T47D (cell line): ENCODE results near the gene ABCA5.

ENCODE experiments used
- DNase-seq, 2 experiments: peaks; one replicate each; pipeline versions ENCODE4 v3.0.0 to v3.0.0-alpha.2; 2011 to 2012; ENCODE audit warnings: low read depth in 1 of 2, low spot score in 1 of 2
- JUND ChIP-seq: IDR thresholded peaks from 2 replicates; pipeline ENCODE4 v1.6.1; 2012; ENCODE audit warnings: low read depth
- in situ Hi-C: cut with HindIII; loops from 2 replicates; pipeline ENCODE4 v1.10.0; 2016; ENCODE audit warnings: low sequenced_read_pairs, low pct_unique_long_range_greater_than_20kb

Gene ABCA5

DNA sequence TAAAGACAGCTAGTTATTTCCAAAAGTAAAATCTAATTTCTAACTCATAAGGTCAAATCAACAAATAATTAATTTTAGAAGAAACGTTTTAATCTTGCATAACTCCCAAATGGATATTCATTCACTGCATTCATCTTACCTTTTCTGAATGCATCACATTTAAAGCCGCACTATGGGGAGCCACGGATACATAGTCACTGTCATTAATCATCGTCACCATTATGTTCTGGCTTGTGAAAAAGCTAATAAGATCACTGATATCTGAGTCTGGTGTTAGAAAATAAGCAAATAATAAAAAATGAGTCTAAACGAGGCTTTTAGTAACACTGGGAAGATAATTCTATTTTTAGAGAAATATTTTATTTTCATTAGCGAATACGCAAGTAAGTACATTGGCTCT, 55.9 kb downstream of the ABCA5 start:
- no peak for DNase-seq
- no peak for TF ChIP-seq JUND
- in situ Hi-C loops, result no loop called here

DNA sequence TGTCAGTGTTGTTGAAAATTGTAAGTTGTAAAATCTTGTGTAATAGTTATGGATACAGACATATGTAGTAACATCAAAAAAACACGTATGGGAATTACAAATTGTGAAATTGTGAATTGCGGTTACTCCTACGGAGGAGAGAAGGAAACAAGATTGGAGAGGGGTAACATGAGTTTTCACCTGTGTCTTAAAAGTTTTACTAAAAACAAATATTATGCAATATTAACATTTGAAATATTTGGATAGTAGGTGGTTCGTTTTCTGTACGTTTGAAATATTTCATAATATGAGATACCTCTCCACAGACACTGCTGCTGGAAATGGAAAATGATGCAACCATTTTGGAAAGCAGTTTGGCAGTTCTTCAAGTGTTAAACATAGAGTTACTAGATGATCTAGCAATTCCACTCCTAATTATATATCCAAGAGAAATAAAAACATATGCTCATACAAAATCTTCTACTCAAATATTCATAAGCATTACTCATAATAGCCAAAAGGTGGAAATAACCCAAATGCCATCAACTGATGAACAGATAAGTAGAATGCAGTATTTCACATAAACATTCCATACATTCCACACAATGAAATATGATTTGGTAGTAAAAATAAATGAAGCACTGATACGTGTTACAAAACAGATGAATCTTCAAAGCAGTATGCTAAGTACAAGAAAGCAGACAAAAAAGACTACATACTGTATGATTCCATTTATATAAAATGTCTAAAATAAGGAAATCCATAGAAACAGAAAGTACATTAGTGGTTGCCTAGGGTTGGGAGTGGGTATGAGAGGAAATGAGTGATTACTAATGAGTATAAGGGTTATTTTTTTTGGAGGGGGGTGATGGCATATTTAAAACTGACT, 57.6 kb downstream of the ABCA5 start:
- no peak for DNase-seq
- TF ChIP-seq JUND, result no peak
- in situ Hi-C loops, result no loop called here

GRCh38 chr17:69268543-69269014, 58.4 kb downstream of the ABCA5 start:
- no peak for DNase-seq
- TF ChIP-seq JUND, result no peak
- in situ Hi-C loops, result no loop called here

- in situ Hi-C loops, result no loop called here
- TF ChIP-seq JUND, result no peak
- no peak for DNase-seq
Observed at GRCh38 chr17:69267219-69267618, 59.7 kb downstream of the ABCA5 start.

- no peak for DNase-seq
- no peak for TF ChIP-seq JUND
- in situ Hi-C loops, result no loop called here
Observed at GRCh38 chr17:69265873-69266272, 61.1 kb downstream of the ABCA5 start.

DNA sequence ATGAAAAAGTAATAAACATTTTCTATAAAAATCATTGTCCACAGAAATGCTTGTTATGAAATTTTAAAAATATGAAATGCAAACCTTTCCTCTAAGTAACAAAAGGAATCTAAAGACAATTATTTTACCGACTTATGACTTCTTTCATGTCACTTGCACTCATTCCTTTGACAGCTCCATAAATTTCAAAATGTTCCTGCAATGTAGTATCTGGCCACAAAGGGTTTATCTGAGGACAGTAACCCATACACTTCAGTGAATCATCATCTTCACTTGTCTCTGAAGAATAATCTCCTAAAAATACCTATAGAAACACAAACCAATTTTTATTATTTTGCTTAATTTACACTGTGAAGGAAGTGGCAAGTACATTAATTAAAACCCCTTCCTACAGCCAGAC, 72.7 kb downstream of the ABCA5 start:
- no peak for DNase-seq
- in situ Hi-C loops, result no loop called here
- no peak for TF ChIP-seq JUND

DNA sequence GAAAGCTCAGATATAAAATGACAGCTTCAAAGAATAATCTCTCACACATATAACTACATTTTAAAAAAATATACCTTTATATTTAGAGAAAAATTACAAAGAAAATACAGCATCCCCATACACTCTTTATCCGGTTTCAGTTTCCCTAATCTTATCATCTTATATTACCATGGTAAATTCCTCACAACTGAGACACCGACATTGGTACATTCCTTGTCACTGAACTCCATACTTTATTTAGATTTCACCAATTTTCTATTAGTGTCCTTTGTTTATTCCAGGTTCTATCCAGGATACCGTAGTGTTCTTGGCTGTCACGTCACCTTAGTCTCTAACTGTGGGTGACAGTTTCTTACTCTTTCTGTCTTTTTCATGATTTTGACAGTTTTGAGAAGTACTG, 76.3 kb downstream of the ABCA5 start:
- DNase-seq, result no peak
- in situ Hi-C loops, result no loop called here
- no peak for TF ChIP-seq JUND

DNA sequence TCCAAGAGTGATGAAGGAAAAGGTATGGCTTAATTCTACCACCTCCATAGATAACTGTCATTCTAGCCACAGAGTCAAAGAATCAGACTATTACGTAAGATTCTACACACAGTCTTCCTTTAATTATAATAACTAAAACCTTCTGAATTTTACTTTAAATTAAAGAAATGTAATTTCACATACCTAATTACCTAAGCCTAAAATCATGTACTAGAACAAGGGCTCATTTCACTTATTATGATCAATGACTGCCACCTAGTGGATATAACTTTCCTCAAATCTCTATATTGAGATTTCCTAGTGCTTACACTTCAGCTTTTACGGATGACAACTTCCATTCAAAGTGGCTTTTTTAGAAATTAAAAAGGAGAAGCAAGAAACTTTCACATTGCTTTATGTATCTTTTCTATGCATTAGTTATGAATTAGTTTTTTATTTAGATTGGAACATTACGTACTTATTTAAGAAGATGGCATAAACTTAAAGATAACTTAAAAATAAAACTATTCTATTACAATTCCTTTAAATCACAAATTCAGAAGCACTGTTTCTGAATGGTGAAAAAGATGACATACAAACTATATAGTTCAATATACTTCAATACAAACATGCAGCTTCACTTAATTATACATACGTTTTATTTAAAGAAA, 80.1 kb downstream of the ABCA5 start:
- in situ Hi-C loops, result no loop called here
- TF ChIP-seq JUND, result no peak
- DNase-seq, result peak; percentile 23 to 63

DNA sequence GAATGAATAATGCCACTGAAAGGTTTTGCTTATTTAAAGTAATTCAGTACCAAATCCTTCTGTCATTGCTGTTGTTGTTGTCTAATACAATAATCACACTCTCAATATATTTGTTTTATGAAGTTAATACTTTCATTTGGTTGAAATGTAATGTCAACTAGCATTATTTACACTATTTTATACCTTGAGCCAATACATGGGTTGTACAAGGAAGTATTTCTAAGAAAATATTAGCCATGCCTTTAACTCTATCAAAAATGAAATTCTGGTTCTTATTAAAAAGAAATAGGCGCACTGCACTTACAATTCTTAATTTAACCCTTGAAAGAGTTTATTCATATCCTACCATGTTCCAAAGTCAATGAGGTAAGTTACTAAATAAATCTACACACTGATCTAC, 80.7 kb downstream of the ABCA5 start:
- DNase-seq, result no peak
- no peak for TF ChIP-seq JUND
- in situ Hi-C loops, result no loop called here

GRCh38 chr17:69245617-69246016, 81.3 kb downstream of the ABCA5 start:
- DNase-seq, result no peak
- TF ChIP-seq JUND, result no peak
- in situ Hi-C loops, result no loop called here

- no peak for DNase-seq
- TF ChIP-seq JUND, result no peak
- in situ Hi-C loops, result no loop called here
Observed at GRCh38 chr17:69239611-69240600, 87.0 kb downstream of the ABCA5 start.

GRCh38 chr17:69236946-69237345, 90.0 kb downstream of the ABCA5 start:
- no peak for DNase-seq
- TF ChIP-seq JUND, result no peak
- in situ Hi-C loops, result no loop called here
